ENCODE measurements around the gene WDR54. TPM values are rescaled to one million over a fixed set of nuclear protein-coding genes. Genes with fewer than 3 reads are reported as not detected.
A peak's percentile ranks its signal among the peaks of the same experiment; 100 is the strongest.

Gene WDR54, protein sequence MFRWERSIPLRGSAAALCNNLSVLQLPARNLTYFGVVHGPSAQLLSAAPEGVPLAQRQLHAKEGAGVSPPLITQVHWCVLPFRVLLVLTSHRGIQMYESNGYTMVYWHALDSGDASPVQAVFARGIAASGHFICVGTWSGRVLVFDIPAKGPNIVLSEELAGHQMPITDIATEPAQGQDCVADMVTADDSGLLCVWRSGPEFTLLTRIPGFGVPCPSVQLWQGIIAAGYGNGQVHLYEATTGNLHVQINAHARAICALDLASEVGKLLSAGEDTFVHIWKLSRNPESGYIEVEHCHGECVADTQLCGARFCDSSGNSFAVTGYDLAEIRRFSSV
- total RNA-seq = 1 to 10 TPM; 2.8 to 5.4 TPM
- long read RNA-seq, partial matches to known transcripts = 0 of 1 reads
- long read RNA-seq, other reads (novel, unspliced or antisense) = 0 of 1 reads

DNA sequence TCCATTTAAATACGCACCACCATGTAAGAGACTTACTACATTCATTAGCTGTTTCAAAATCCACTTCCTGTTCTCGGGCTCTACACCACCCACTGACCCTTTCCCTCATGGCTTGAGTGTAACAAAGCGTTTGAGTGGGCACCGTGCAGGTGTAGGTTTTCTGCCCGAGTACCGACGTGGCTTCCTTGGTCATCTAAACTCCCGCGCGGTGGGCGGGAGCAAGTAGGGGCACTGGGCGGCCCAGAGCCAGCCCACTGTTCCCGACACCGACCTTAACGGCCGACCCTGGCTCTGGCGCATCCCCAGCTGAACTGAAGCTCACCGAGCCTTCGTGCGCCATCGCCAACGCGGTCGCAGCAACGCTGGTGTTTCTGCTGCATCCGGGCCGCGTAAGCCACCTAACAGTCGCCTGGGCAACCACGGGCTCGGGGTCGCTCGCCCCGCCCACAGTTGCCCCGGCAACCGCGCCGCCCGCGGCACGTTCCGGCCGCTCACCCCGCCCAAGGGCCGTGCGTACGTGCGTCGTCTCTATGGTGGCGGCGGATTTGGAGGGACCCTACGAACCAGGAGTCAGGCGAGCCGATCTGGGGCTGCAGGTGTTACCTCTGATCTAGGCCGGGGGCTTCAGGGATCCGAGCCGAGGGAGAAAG, at the start of gene WDR54, which contains the start of gene C2orf81:
TSS of gene WDR54 (plus strand) at position 510 of the 650 bp plus-strand sequence. CDS start 424 bp downstream, outside the sequence.
TSS of gene C2orf81 (minus strand) at position 399 of the 650 bp plus-strand sequence. CDS start at position 340, 59 bp downstream.
- intact Hi-C loops (cut with DNase I, micrococcal nuclease) = no loop called here
- ATAC-seq (peak; percentile 85), DNase-seq (peak; percentile 82 to 92)

DNA sequence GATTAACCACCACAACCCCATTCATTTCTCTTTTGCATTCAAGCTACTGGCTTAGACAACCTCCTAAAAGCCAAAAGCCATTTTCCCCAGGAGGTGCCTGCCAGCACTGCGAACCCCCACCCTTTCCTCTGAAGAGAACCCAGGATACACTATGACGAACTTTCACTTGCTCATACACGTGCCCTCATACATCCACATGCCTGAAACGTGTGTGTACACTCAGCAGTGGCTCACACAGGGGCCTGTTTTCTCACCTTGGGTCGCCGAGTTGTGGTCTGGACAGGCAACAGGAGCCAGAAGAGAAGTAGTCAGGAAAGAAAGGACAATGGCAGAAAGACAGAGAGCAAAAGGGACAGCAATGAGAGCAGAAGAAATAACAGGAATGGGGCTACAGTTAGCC, 48.9 kb upstream of the WDR54 start:
- DNase-seq = no peak
- intact Hi-C loops (cut with DNase I, micrococcal nuclease) = no loop called here
- ATAC-seq = no peak

DNA sequence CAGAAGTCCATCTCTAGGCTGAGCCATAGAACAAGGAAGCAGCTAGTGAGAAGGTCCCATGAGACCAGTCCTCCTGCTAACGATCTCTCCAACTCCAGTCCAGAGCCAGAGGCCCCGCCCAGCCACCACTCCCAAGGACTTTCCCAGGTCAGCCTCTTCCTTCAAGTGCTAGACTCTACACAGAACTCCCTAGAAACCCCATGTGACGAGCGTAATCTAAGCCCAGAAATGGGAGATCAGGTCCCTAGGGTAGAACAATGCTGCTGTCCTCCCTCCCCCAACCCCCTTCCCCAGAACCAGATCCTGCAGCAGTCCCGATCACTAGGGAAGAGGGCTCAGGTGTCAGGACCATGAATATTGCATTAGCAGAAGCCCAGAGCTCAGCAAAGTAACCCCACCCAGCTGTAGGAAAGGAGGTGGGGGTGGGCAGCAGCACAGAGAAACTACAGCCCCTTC, 48.3 kb upstream of the WDR54 start:
- intact Hi-C loops (cut with DNase I, micrococcal nuclease) = no loop called here
- ATAC-seq = peak; percentile 93
- peak; percentile 82 to 86 for DNase-seq

DNA sequence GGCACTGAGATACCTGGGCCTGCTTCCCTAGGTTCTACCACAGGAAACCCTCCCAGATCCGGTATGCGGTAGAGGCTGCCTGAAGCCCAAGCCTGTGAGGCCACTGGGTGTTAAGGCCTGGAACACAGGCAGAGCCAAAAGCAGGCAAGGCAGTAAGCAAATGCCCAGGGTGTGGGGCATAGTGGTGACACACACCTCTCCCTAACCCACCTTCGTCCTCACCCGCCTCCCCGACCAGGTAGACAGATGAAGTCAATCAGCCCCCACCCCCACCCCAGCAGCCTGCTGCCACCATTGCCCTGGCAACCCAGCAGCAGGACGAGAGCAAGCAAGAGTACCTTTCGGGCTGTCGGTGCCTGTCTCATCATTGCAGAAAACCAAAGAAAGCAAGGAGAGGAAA, 47.5 kb upstream of the WDR54 start:
- intact Hi-C loops (cut with DNase I, micrococcal nuclease) = no loop called here
- peak; percentile 18 for ATAC-seq
- DNase-seq = no peak

DNA sequence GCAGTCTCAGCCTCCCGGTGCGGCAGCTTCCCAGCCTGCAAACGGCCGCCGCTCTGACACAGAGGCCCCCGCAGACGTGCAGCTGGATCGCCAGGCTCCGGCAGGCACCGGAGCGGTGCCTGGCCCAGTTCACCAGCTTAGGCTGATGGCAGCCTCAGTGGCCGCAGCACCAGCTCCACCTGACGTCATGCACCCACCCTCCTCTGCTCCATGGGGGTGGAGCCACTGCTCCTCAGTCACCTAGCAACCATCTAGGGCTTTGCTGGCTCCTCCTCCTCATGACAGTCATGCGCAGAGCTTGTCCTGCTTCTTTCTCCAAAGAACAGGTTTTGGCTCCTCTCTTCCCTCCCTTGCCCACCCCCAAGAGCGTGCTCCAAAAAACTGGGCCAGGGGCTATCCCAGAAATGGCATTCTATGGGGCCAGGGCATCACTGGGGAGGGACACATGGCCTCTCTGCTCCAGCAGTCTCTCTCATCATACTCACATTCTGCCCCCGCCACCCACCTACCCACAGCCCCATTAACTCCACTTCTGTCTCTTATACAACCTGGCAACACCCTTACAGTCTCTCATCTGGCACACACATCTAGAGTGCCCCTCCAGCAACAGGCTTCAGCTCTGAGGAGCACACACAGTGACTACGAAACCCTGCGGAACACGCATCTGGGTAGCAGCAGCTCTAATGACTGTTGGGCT, 46.9 kb upstream of the WDR54 start:
- intact Hi-C loops (cut with DNase I, micrococcal nuclease) = no loop called here
- peak; percentile 86 for ATAC-seq
- DNase-seq = peak; percentile 68 to 70

DNA sequence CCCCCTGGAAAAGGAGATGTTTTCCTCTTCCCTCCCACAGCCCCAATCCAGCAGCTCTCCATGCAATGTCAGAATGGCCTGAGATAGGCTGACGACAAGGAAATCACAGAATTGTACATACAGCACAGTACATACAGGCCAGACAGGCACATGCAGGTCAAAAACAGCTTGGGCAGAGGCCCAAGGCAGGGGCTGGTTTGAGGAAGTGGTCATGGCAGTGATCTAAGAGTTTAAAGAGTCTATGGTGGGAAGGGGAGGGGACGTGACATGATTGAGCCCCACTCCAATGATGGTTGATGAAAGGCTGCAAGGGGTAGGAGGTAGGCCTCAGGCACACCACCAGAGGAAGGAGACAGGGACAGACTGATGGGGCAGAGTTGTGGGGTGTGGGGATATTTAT, 45.7 kb upstream of the WDR54 start:
- intact Hi-C loops (cut with DNase I, micrococcal nuclease) = no loop called here
- no peak for DNase-seq
- no peak for ATAC-seq

DNA sequence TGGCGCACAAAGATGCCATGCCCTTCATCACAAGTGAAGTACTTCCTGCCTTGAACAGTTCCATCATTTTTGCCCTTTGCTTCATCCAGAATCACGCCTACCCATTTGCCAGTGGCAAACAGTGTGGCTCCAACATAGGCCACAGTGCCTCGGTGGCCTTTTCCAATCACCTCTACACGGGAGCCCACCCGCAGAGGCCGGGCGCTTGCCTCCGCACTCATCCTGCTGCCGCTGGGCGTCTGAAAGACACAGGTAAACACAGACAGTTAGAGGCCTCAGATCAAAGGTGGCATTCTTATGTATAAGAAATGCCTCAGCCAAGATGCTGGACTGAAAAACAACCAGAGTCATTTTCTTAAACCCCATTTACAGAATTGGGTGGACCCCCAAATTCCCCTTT, 43.5 kb upstream of the WDR54 start:
- ATAC-seq = no peak
- DNase-seq = no peak
- intact Hi-C loops (cut with DNase I, micrococcal nuclease) = no loop called here

DNA sequence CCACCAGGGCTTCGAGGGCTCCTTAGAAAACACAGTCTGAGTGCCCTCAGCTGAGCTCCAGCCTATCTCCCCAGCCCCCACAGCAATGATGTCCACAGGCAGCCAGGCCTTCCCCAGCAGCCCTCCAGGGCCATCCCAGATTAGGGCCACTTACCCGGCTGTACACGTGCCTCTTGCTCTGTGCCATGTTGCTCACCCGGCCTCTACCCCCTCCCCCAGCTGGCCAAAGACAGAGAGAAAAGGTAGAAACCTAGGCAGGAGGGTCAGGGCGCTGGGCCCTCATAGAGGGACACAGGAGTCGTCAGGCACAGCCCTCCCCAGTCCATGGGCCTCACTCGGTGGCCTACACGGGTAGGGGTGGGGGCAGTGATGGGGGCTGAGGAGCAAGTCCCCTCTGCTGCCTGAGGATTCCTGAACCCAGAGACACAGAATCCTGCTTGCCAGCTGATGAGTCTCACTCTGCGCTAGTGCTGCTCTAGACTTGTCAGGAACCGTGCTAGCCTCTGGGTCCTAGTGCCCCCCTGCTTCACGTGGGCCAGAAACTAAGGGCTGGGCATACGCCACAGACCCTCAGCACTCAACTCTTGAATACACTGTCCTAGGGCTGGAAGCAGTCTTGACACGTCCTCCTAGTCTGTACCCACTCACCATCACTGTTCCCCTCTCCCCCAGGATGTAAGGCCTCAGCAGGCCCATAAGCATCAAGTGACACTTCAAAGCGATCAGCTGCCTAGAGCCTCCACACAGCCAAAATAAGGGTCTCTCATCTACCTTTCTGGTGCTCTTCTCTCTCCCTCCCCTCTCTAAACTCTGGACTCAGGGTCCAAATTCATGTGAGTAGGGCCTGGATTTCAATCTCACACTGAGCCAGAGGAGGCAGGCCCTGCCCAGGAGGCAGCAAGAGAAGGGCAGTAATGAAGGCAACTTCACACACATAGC, 41.4 kb upstream of the WDR54 start, which contains the start of gene DCTN1:
TSS of gene DCTN1 (minus strand) at position 461 of the 939 bp plus-strand sequence. CDS start at position 187, 274 bp downstream.
- intact Hi-C loops (cut with DNase I, micrococcal nuclease) = no loop called here
- peak; percentile 75 for ATAC-seq
- DNase-seq = peak; percentile 38 to 44

DNA sequence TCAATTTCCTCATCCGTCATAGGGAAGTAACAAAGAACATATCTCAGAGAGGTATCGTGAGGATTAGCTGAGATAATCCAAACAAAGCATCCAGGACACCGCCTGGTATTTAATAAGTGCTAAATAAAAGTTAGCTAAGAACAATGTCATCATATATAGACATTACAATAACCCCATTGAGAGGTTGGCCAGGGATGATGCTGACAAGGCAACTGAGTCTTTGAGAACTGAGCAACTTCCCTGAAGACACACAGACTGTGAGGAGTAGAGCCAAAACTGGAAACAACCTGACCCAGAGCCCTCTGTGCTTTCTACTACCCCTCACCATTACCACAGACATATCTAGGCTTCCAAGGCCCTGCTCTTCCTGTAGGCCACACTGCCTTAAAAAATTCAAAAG, 39.8 kb upstream of the WDR54 start:
- intact Hi-C loops (cut with DNase I, micrococcal nuclease) = no loop called here
- DNase-seq = no peak
- no peak for ATAC-seq

DNA sequence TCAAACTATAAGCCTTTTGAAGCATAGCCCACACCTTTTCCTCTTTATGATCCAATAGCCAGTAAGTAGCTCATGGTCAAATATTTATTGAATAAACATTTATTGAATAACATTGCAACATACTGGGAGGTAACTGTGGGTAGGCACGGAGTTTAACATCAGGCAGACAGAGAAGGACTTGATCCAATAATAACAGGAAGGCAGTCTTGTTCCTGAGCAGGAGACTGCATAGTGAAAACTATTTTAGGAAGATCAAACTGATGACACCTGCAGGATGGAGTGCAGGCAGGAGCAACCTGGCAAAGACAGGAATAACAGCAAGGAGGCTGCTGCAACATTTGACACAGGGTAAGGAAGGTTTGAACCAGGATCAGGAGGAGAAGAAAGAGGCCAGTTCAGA, 38.3 kb upstream of the WDR54 start:
- intact Hi-C loops (cut with DNase I, micrococcal nuclease) = no loop called here
- ATAC-seq (peak; percentile 77), DNase-seq (no peak)

DNA sequence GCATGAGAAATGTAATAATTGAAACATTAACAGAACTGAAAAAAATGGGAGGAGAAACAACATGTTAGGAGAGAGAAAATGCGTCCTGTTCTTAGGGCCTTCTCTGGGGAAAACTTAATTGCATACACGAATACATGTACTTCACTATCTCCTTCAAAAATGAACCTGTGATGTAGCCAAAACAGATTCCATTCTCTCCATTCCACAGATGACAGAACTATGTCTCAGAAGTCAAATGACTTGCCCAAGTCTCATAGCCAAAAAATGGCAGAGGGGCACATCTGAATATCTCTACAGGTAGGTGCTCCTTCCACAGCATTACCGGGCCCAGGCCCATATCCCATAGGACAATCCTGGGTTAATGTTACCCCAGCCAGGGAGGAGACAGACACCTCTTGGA, 37.5 kb upstream of the WDR54 start:
- no peak for DNase-seq
- ATAC-seq = no peak
- intact Hi-C loops (cut with DNase I, micrococcal nuclease) = no loop called here

DNA sequence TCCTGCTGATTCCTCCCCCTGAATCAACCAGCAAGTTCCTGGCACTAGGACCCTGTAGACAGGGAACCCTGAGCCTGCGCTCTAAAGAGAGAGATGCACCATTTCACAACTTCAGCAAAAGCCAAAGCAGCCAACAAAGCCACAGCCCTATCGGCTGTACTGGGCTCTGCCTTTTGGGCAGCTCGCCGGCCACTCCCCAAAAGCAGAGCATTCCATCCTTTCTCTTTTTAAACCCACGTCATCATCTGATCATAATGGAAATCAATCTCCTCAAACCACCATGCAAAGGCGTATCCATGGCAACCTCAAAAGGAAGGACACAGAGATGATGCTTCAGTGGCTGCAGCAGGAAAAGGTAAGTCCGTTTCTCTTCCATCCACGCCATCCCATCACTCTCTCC, 36.1 kb upstream of the WDR54 start:
- intact Hi-C loops (cut with DNase I, micrococcal nuclease) = no loop called here
- no peak for ATAC-seq
- DNase-seq = no peak

DNA sequence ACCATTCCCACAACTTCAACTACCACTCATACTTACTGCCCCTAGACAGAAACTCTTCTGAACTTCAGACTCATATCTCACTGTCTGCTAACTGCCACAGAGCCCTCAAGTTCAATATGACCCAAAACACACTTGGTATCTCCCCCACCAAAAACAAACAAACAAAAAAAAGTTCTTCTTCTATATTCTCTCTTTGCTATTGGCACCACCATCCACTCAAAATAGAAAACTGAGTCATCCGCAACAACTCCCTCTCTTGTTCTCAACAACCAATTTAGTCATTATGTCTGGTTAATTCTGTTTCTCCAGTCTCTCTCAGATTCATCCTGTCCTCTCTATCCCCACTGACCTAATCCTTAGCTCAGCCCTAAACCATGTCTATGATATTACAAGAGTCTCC, 34.2 kb upstream of the WDR54 start:
- intact Hi-C loops (cut with DNase I, micrococcal nuclease) = no loop called here
- ATAC-seq (no peak), DNase-seq (no peak)

DNA sequence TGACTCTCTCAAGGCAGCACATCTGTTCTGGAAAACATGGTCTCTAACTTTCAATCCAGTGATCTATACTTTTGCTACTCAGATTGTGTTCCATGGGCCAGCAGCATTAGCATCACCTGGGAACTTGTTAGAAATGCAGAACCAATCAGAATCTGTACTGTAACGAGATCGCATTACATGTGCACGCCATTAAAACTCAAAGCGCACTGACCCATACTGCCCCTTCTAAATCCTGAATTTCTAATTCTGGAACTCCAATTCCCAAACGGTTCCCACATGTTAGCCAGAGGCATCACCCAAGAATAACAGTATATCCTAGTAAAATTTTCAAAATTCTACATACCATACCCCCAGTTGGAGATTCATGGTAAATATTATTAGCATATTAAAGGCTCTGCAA, 30.9 kb upstream of the WDR54 start:
- intact Hi-C loops (cut with DNase I, micrococcal nuclease) = no loop called here
- DNase-seq = no peak
- ATAC-seq = no peak

DNA sequence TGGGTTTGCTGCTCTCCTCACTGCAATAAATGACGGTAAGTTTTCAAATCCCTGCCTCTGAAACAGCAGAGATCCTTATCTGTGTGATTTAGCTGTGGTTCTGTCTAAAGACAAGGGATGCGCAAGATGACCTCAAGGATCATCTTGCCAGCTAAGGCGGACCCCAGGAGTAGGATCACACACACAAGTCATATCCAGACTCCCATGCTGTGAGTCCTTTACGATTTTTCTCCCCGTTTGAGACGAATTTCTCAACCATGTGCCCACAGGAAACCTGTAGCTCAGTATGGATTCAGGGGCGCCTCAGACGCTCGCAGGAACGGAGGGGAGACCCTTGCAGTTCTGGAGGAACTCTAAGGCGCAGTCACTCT, 30.3 kb upstream of the WDR54 start:
- intact Hi-C loops (cut with DNase I, micrococcal nuclease) = no loop called here
- ATAC-seq (peak; percentile 37), DNase-seq (no peak)

DNA sequence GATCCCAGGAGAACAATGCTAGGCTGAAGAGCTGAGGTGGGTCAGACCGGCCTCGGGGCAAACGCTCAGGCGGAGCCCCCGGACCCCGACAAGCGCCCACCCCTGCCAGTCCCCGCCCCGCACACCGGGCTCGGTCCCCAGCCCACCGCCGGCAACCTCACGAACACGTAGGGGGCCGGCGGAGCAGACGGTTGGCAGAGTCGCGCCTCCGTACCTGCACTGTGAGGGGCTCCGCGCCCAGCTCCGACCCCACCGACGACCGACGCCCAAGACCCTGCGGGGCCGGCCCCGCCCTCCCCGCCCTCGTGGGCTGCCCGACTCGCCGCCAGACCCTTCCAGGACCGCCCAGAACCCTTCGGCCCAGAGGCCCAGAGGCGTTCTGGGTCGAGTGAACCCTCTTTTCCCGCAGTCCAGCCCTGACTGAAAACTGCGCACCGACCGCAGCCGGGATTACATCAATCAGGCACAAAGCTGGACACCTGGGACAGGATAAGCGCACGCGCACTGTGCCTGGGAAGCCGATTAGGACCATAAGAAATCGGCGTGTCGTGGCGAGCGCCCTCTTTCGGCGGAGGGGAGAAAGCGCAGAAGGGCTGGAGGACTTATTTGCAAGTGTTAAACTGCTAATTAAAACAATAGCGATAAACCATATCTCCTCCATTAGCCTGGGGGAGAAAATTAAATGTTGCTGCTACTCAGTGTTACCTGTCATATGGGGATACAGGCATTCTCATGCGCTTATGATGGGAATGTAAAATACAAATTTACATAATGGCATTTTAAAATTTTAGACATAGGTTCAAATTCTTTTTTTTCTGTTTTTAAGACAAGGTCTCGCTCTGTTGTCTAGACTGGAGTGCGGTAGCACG, 29.7 kb upstream of the WDR54 start:
- peak; percentile 89 to 91 for DNase-seq
- intact Hi-C loops (cut with DNase I, micrococcal nuclease) = no loop called here
- ATAC-seq = peak; percentile 86

DNA sequence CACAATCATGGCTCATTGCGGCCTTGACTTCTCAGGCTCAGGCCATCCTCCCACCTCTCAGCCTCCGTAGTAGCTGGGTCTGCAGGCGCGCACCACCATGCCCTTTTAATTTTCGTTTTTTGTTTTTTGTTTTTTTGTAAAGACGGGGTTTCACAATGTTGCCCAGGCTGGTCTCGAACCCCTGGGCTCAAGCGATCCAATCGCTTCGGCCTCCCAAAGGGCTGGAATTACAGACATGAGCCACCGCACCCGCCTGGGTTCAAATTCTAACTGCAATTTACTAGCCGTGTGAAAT, 29.1 kb upstream of the WDR54 start:
- intact Hi-C loops (cut with DNase I, micrococcal nuclease) = no loop called here
- no peak for DNase-seq
- peak; percentile 22 for ATAC-seq

DNA sequence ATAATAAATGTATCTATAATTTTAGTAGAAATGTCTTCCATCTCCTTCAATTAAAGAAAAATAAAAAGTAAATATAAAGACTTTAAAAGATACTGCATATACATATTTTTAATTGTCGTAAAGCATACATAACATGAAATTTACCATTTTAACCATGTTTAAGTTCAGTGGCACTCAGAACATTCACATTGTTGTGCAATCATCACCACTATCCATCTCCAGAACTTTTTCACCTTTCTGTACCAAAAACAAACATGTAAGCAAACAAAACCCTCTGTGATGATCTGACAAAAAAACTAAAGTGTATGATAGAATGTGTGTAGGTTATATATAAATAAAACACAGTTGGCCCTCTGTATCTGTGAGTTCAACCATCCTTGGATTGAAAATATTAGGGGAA, 28.0 kb upstream of the WDR54 start:
- no peak for DNase-seq
- no peak for ATAC-seq
- intact Hi-C loops (cut with DNase I, micrococcal nuclease) = no loop called here

All from left colon (tissue), 2 donors.